ENCODE measurements around the gene NEUROD6. TPM values are rescaled to one million over a fixed set of nuclear protein-coding genes. Genes with fewer than 3 reads are reported as not detected.

NEUROD6 gene
- total RNA-seq, 1 donor from 2014 or later: not detected

DNA sequence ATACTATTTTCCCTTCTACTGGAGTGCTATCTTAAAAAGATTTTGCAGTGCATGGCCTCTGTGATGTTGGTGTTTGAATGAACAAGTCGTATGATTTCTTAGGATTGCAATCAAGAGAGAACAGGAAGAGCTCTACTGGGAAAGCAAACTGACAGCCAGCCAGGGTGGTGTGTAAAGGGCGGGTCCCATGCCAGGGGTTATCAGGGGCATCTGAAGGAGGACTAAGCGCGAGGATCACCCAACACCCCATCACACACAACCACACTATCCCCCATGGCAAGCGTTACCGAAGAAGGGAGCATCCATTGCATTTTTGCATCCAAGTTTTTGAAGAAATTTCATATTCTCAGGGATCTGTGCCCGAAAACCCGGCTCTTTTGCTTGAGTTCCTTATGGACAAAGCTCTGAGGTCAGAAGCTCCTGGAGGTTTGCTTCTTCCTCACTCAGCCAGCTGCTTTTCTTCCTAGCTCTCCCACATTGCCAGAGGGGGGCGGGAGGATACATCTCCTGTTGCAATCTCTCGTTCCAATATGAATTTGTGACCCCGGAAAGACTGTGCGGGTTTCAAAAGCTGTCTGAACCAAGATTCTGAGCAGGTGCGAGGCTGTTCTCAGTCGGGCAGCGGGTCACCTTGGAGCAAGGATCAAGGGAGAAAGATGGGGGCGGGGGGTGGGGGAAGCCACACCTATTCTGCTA is 5.2 kb downstream of the NEUROD6 start:
- intact Hi-C loops (cut with micrococcal nuclease): no loop called here
- no peak for DNase-seq
- H3K4me3 Mint-ChIP-seq: no peak overlapping the region
- peaks cover under 1% of the 10 kb centered on the region for H3K9me3 Mint-ChIP-seq
- peaks cover 11% of the 10 kb centered on the region for H3K27me3 Mint-ChIP-seq
- TF ChIP-seq, protein P1, sequence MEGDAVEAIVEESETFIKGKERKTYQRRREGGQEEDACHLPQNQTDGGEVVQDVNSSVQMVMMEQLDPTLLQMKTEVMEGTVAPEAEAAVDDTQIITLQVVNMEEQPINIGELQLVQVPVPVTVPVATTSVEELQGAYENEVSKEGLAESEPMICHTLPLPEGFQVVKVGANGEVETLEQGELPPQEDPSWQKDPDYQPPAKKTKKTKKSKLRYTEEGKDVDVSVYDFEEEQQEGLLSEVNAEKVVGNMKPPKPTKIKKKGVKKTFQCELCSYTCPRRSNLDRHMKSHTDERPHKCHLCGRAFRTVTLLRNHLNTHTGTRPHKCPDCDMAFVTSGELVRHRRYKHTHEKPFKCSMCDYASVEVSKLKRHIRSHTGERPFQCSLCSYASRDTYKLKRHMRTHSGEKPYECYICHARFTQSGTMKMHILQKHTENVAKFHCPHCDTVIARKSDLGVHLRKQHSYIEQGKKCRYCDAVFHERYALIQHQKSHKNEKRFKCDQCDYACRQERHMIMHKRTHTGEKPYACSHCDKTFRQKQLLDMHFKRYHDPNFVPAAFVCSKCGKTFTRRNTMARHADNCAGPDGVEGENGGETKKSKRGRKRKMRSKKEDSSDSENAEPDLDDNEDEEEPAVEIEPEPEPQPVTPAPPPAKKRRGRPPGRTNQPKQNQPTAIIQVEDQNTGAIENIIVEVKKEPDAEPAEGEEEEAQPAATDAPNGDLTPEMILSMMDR (IDR thresholded peaks at IDR 0.05): no peak
- ATAC-seq (ENCODE audit: low read depth): no peak
- H3K4me1 Mint-ChIP-seq: no peaks in the 10 kb centered on the region
- ChIA-PET CTCF (no interaction called here), POLR2A (no interaction called here)
- no peak overlapping the region for H3K27ac Mint-ChIP-seq
- H3K36me3 Mint-ChIP-seq (ENCODE audit: low read depth): no peaks in the 10 kb centered on the region

DNA sequence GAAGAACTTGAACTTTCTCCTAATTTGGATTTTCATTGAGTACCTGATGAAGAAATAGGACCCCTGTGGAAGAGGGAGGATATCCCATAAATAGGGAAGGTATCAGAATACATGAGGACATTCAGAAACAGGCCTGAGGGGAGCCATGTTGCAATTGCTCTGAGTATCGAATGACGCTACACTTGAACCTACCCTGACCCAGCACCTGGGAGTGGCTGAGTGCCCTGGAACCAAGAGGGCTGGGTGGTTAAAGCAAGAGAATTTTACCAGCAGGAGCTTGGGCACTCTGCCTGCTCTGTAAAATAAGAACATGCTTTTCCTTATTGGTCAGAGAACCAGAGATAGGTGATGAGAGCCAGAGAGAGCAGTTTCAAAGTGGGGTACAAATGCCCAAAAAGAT is 7.2 kb downstream of the NEUROD6 start:
- no peak overlapping the region for H3K4me3 Mint-ChIP-seq
- intact Hi-C loops (cut with micrococcal nuclease): no loop called here
- no peaks in the 10 kb centered on the region for H3K4me1 Mint-ChIP-seq
- peaks cover 5% of the 10 kb centered on the region for H3K9me3 Mint-ChIP-seq
- CTCF ChIA-PET: no interaction called here
- TF ChIP-seq, protein P1 (IDR thresholded peaks at IDR 0.05): no peak
- ATAC-seq (ENCODE audit: low read depth) (no peak), DNase-seq (no peak)
- no peak overlapping the region for H3K27ac Mint-ChIP-seq
- peaks cover 11% of the 10 kb centered on the region for H3K27me3 Mint-ChIP-seq
- H3K36me3 Mint-ChIP-seq (ENCODE audit: low read depth): no peaks in the 10 kb centered on the region
- POLR2A ChIA-PET: no interaction called here

DNA sequence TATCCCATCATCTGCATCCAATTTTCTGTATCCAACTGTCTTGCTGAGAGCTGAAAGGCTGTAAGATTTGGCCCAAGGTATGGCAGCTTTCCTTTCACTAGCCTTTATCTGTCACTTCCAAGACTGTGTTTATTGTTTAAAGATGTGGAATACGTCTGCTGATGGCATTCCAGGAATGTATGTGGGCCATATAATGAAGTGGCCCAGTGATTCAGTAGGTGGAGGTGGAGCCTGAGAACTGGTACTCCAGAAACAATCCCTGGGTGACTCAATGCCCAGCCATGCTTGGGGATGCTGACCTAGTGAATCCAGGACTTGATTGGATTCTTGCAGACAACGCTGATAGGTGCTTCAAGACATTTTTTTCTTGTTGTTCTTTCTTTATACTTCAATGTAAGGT is 13.5 kb downstream of the NEUROD6 start:
- Mint-ChIP-seq H3K27ac (no peak overlapping the region), H3K4me1 (no peaks in the 10 kb centered on the region), H3K36me3 (ENCODE audit: low read depth) (no peaks in the 10 kb centered on the region), H3K27me3 (no peaks in the 10 kb centered on the region), H3K4me3 (no peak overlapping the region), H3K9me3 (peaks cover 8% of the 10 kb centered on the region)
- DNase-seq (no peak), ATAC-seq (ENCODE audit: low read depth) (no peak)
- intact Hi-C loops (cut with micrococcal nuclease): no loop called here
- ChIA-PET CTCF (no interaction called here), POLR2A (no interaction called here)
- TF ChIP-seq, protein P1 (IDR thresholded peaks at IDR 0.05): no peak

DNA sequence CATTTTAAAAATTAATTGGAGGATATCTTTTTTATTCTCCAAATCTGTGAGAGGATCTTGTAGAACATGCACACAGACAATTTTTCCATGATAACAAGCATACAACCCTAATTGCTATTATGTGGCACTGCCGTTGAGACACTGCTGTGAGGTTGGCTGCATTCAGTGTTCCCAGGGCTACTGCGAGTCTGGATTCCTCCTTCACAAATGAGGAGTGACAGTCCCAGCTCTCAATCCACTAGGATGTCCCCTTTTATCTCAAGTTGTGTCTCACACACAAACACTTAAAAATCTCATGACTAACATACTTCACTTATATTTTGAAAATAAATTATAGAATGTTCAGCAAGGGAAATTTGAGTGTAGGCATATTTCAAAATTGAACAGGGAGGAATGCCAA is 14.1 kb downstream of the NEUROD6 start:
- no peak for ATAC-seq (ENCODE audit: low read depth)
- DNase-seq: no peak
- POLR2A ChIA-PET: no interaction called here
- Mint-ChIP-seq H3K4me1 (no peaks in the 10 kb centered on the region), H3K27me3 (no peaks in the 10 kb centered on the region), H3K27ac (no peak overlapping the region), H3K4me3 (no peak overlapping the region), H3K9me3 (peaks cover 8% of the 10 kb centered on the region), H3K36me3 (ENCODE audit: low read depth) (no peaks in the 10 kb centered on the region)
- TF ChIP-seq, protein P1 (IDR thresholded peaks at IDR 0.05): no peak
- CTCF ChIA-PET: no interaction called here
- intact Hi-C loops (cut with micrococcal nuclease): no loop called here

DNA sequence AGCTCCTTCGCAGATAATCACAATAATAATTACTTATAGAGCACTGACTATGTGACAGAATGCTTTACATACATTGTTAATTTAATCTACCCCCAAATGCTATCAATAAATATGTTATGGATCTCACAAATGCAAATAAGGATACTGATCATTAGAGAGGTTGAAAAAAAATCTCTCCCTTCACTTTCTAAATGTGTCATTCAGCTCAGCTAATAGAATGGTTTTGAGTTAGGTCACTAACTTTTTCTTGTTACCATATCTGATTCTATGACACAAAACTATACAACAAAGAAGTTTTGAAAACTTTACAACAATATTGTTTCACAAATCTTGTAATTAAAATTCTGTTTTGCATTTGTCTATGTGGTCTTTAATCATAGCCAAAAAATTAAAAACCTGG is 17.4 kb downstream of the NEUROD6 start:
- DNase-seq (no peak), ATAC-seq (ENCODE audit: low read depth) (no peak)
- intact Hi-C loops (cut with micrococcal nuclease): no loop called here
- Mint-ChIP-seq H3K27ac (no peak overlapping the region), H3K9me3 (peaks cover 3% of the 10 kb centered on the region), H3K4me3 (no peak overlapping the region), H3K36me3 (ENCODE audit: low read depth) (no peaks in the 10 kb centered on the region), H3K27me3 (no peaks in the 10 kb centered on the region), H3K4me1 (no peaks in the 10 kb centered on the region)
- TF ChIP-seq, protein P1 (IDR thresholded peaks at IDR 0.05): no peak
- POLR2A ChIA-PET: no interaction called here
- CTCF ChIA-PET: no interaction called here
